WTC11 (cell line): Measurements from ENCODE around the gene FMNL2. TPM values are rescaled to one million over a fixed set of nuclear protein-coding genes. Genes with fewer than 3 reads are reported as not detected.

Experiments
- ATAC-seq: fragments of 200-7000 bp; cut with Tn5 transposase; 2 replicates; pipeline ENCODE4 v1.10.0; 2021; ENCODE audit warnings: mild to moderate bottlenecking, moderate library complexity
- CTCF ChIA-PET: fragments of 300-600 bp; sonication (Branson Sonifier 250); formaldehyde crosslinking; loops from one replicate; lab custom pipeline; 2021; ENCODE audit warnings: antibody characterized with exemption; lab: Charles Lee
- POLR2A ChIA-PET: fragments of 350-600 bp; sonication (Branson Sonifier 250); formaldehyde crosslinking; loops from one replicate; lab custom pipeline; 2021; ENCODE audit warnings: antibody characterized with exemption; lab: Charles Lee
- DNase-seq: peaks from one replicate; pipeline ENCODE4 v3.0.0; 2021; ENCODE audit warnings: low spot score
- H3K27ac Mint-ChIP-seq: 2 replicates; pipeline ENCODE4 v1.8.0; 2021; ENCODE audit warnings: mixed read lengths
- H3K27me3 Mint-ChIP-seq: 2 replicates; pipeline ENCODE4 v1.8.0; 2021; ENCODE audit warnings: low read depth, mild to moderate bottlenecking, moderate library complexity, mixed read lengths
- H3K36me3 Mint-ChIP-seq: 2 replicates; pipeline ENCODE4 v1.8.0; 2021; ENCODE audit warnings: mixed read lengths
- H3K4me1 Mint-ChIP-seq: 2 replicates; pipeline ENCODE4 v1.8.0; 2022; ENCODE audit warnings: mixed read lengths
- H3K4me3 Mint-ChIP-seq: 2 replicates; pipeline ENCODE4 v1.8.0; 2021; ENCODE audit warnings: mild to moderate bottlenecking, moderate library complexity, mixed read lengths
- H3K9me3 Mint-ChIP-seq: 2 replicates; pipeline ENCODE4 v1.8.0; 2021; ENCODE audit warnings: mixed read lengths
- AFF4 ChIP-seq: sonication (generic); formaldehyde crosslinking; IDR thresholded peaks from 2 replicates; pipeline ENCODE4 v1.8.1; 2023; ENCODE audit warnings: mild to moderate bottlenecking, missing genetic modification reagents, borderline replicate concordance
- ATF6 ChIP-seq: sonication (generic); formaldehyde crosslinking; IDR thresholded peaks from 2 replicates; pipeline ENCODE4 v1.8.1; 2023; ENCODE audit warnings: mild to moderate bottlenecking, missing genetic modification reagents
- CDX4 ChIP-seq: fragments of 250-450 bp; sonication (Bioruptor Pico); IDR thresholded peaks from 2 replicates; pipeline ENCODE4 v1.9.0; 2021; ENCODE audit warnings: moderate library complexity, mild to moderate bottlenecking, inconsistent platforms, borderline replicate concordance
- E2F4 ChIP-seq: sonication (generic); formaldehyde crosslinking; IDR thresholded peaks from 2 replicates; pipeline ENCODE4 v1.8.1; 2022; ENCODE audit warnings: low read depth, mild to moderate bottlenecking, moderate library complexity, missing genetic modification reagents, borderline replicate concordance
- FOXK1 ChIP-seq: sonication (generic); formaldehyde crosslinking; IDR thresholded peaks from 2 replicates; pipeline ENCODE4 v1.8.0; 2022; ENCODE audit warnings: mild to moderate bottlenecking, moderate library complexity, missing genetic modification reagents
- FOXP1 ChIP-seq: sonication (generic); formaldehyde crosslinking; IDR thresholded peaks from 2 replicates; pipeline ENCODE4 v1.8.0; 2022; ENCODE audit warnings: missing genetic modification reagents, mild to moderate bottlenecking, moderate library complexity, borderline replicate concordance
- GABPB1 ChIP-seq: sonication (generic); formaldehyde crosslinking; IDR thresholded peaks from 2 replicates; pipeline ENCODE4 v1.8.1; 2023; ENCODE audit warnings: mild to moderate bottlenecking, missing genetic modification reagents
- GRHL2 ChIP-seq: fragments of 250-450 bp; sonication (Bioruptor Pico); IDR thresholded peaks from 2 replicates; pipeline ENCODE4 v1.8.0; 2022; ENCODE audit warnings: mild to moderate bottlenecking, moderate library complexity; ENCODE audit not compliant: insufficient replicate concordance, severe bottlenecking
- IRF2 ChIP-seq: sonication (generic); formaldehyde crosslinking; IDR thresholded peaks from 2 replicates; pipeline ENCODE4 v1.8.0; 2022; ENCODE audit warnings: low read depth, missing genetic modification reagents, borderline replicate concordance
- JAZF1 ChIP-seq: fragments of 250-450 bp; sonication (Bioruptor Pico); IDR thresholded peaks from 2 replicates; pipeline ENCODE4 v1.9.0; 2021; ENCODE audit warnings: moderate library complexity, mild to moderate bottlenecking, inconsistent platforms
- MXD4 ChIP-seq: fragments of 250-450 bp; sonication (Bioruptor Pico); IDR thresholded peaks from 2 replicates; pipeline ENCODE4 v1.8.0; 2021; ENCODE audit warnings: mild to moderate bottlenecking, moderate library complexity, borderline replicate concordance
- RELA ChIP-seq: sonication (generic); formaldehyde crosslinking; IDR thresholded peaks from 2 replicates; pipeline ENCODE4 v1.8.1; 2022; ENCODE audit warnings: missing genetic modification reagents, mild to moderate bottlenecking, borderline replicate concordance
- SMAD4 ChIP-seq: sonication (generic); formaldehyde crosslinking; IDR thresholded peaks from 2 replicates; pipeline ENCODE4 v1.8.0; 2022; ENCODE audit warnings: mild to moderate bottlenecking, missing genetic modification reagents
- SOX15 ChIP-seq: fragments of 250-450 bp; sonication (Bioruptor Pico); IDR thresholded peaks from 2 replicates; pipeline ENCODE4 v1.9.0; 2021; ENCODE audit warnings: mild to moderate bottlenecking
- ZBTB43 ChIP-seq: sonication (generic); formaldehyde crosslinking; IDR thresholded peaks from 2 replicates; pipeline ENCODE4 v1.8.1; 2023; ENCODE audit warnings: mild to moderate bottlenecking, missing genetic modification reagents
- ZNF263 ChIP-seq: sonication (generic); formaldehyde crosslinking; IDR thresholded peaks from 2 replicates; pipeline ENCODE4 v1.8.1; 2022; ENCODE audit warnings: low read depth, mild to moderate bottlenecking, moderate library complexity, missing genetic modification reagents
- ZNF317 ChIP-seq: sonication (generic); formaldehyde crosslinking; IDR thresholded peaks from 2 replicates; pipeline ENCODE4 v1.8.1; 2023; ENCODE audit warnings: low read depth, mild to moderate bottlenecking, moderate library complexity, missing genetic modification reagents, borderline replicate concordance
- ZNF512 ChIP-seq: sonication (generic); formaldehyde crosslinking; IDR thresholded peaks from 2 replicates; pipeline ENCODE4 v1.8.1; 2022; ENCODE audit warnings: missing genetic modification reagents, borderline replicate concordance
- total RNA-seq: library from RNA; stranded (reverse); gene quantifications from 3 replicates; pipeline ENCODE4 v1.2.3, GENCODE V29; 2021

FMNL2 gene
- total RNA-seq, 1 experiment from 2014 or later = 43.0 TPM

- DNase-seq (no peak), ATAC-seq (no peak)
- H3K4me3 Mint-ChIP-seq = no peak overlapping the region
- POLR2A ChIA-PET = interaction anchor here (0.6 kb wide), 1 partner anchor 409 kb away, joined by 3 read pairs; no protein-coding TSS in a partner anchor
- no peaks in the 10 kb centered on the region for H3K4me1 Mint-ChIP-seq
- CTCF ChIA-PET = no interaction called here
- peaks cover 30% of the 10 kb centered on the region for H3K36me3 Mint-ChIP-seq
- TF ChIP-seq ZNF263 = no peak
- no peak for TF ChIP-seq ZNF317
- no peak for TF ChIP-seq ATF6 (CRISPR knock-in tag)
- TF ChIP-seq AFF4 (CRISPR knock-in tag) = no peak
- no peak for TF ChIP-seq FOXP1 (CRISPR knock-in tag)
- no peak for TF ChIP-seq GRHL2 (CRISPR knock-in tag)
- no peak for TF ChIP-seq RELA
- no peak for TF ChIP-seq IRF2 (CRISPR knock-in tag)
- TF ChIP-seq SMAD4 (CRISPR knock-in tag) = no peak
- no peak for TF ChIP-seq JAZF1 (CRISPR knock-in tag)
- no peak for TF ChIP-seq SOX15 (CRISPR knock-in tag)
- TF ChIP-seq E2F4 = no peak
- TF ChIP-seq CDX4 (CRISPR knock-in tag) = no peak
- TF ChIP-seq MXD4 (CRISPR knock-in tag) = no peak
- TF ChIP-seq ZNF512 (CRISPR knock-in tag) = no peak
- no peak for TF ChIP-seq ZBTB43 (CRISPR knock-in tag)
- no peak for TF ChIP-seq GABPB1
- TF ChIP-seq FOXK1 = no peak
- H3K27ac Mint-ChIP-seq = no peak overlapping the region
- no peaks in the 10 kb centered on the region for H3K9me3 Mint-ChIP-seq
- no peaks in the 10 kb centered on the region for H3K27me3 Mint-ChIP-seq
Observed at GRCh38 chr2:152624805-152625204, 289.8 kb downstream of the FMNL2 start.
